HG02840 (cell line): ENCODE data around the gene VHLL.
"Not testable (repeated sequence)": the region's sequence is repeated elsewhere in the genome, so short reads cannot be mapped to it uniquely, and the experiment has no call there.

Experiments
- ATAC-seq: cut with Tn5 transposase; IDR thresholded peaks from one replicate; pipeline ENCODE4 v1.9.1; 2021; ENCODE audit warnings: mild to moderate bottlenecking, moderate library complexity, moderate number of reproducible peaks; ENCODE audit not compliant: unreplicated experiment, low FRiP score

The VHLL gene

DNA sequence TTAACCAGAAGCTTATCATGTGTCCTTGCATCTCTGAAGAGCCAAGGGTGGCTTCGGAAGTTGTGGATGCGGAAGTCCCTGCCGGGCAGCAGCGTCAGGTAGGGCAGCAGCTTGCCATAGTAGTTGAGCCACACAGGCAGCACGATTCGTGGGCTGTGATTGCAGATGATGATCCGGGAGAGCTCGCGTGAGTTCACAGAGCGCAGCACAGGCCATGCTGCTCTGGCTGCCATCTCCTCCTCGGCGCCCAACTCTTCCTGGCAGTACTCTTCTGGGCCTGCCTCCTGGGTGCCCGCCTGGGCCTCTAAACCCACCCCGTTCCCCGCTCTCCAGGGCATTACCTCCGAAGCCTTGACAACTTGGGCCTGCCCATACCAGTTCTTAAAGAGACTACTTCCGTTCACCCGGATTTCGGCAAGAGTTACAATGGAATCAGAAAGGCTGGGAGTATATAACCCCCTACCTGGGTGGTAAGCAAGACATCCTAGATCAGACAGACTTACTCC, at the start of gene VHLL:
Gene VHLL, minus strand, starts transcription at position 456 of the 506 bp plus-strand sequence. Its CDS starts 118 bp downstream, at position 338.
- no peak for ATAC-seq

DNA sequence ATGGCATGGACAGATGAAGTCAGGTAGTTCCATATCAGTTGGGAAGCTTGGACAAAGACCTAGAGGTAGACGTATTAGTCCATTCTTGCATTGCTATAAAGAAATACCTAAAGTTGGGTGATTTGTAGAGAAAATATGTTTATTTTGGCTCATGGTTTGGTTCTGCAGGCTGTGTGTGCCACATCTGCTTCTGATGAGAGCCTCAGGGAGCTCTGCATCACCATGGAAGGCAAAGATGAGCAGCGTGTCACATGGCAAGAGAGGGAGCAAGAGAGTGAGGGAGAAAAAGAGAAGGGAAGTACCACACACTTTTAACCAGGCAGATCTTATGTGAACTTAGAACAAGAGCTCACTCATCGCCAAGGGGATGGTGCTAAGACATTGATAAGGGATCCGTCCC, 48.2 kb upstream of the VHLL start:
- ATAC-seq = no peak

DNA sequence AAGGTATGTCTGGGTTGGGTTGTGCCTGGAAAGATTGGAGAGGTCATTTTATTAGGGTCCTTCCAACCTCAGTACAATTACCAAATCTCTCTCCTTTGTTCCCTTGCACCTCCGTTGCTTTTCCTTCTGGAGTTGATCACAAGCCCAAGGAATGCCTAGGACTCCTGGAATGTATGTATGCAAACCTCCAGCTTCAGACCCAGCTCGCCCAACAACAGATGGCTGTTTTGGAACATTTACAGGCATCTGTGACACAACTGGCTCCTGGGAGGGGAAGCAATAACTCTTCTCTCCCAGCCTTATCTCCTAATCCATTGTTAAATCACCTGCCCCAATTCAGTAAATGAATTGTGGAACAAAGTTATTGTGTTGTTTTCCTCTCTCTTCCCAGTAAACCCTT, 47.5 kb upstream of the VHLL start:
- ATAC-seq = no peak

DNA sequence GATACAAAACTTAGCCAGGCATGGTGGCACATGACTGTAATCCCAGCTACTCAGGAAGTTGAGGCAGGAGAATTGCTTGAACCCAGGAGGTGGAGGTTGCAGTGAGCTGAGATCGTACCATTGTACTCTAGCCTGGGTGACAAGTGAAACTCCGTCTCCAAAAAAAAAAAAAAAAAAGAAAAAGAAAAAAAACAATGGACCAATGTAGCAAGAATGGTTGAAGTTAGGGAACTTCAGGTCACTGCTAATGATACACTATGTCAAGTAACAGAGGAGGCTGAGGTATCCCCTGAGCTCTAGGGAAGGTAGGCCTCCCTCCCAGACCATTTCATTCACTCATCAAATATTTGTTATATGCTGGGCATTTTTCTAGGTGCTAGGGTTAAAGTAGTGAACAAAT, 46.9 kb upstream of the VHLL start:
- not testable (repeated sequence) for ATAC-seq

DNA sequence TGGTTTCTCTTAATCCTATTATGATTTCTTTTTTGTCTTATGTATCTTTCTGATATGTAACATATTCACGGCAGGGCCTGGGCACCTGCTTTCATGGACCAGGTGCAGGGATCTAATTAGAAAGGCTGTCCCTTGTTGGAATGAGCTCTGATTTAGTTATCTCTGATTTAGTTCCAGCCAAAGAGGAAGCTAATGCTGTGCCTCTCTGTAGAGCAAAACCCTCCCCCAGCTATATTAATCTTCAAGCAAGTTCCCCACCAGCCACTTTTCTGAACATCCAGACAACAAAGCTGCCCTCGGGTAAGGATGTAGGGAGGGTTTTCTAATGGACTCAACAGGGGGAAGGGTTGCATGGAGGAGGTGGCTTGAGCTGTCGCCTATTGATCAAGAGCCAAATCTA, 45.3 kb upstream of the VHLL start:
- no peak for ATAC-seq

DNA sequence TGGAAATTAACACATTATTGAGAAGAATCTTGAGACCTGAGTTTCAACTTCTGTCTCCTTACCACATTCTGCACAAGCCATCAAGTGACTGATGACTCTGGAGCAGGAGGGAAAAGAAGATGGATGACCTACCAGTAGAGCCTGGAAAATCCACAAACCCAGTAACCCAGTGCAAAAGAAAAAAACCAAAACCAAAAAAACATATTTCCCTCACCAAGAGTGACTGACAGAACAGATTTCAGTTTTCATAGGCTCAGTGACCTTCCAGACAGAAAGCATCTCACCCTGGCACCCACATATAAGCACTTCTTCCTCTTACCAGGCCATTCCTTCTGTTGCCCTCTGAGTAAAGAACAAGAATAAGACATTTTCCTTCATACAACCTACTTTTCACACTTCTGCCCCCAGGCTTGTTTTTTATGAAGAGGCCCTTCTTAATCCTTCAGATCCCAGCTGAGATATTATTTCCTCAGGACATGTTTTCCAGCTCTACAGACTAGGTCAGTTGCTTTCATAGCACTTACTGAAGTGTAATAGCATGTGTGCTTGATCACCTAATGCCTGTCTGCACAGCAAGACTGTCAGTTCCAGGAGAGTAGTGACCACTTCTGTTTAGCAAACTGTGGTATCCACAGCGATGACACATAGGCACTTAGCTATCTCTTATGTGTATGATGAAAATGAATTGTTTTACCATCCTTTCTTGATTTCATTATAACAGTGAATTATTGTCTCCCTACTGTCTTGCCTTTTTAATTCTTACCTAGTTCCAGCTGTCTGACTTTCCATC, 43.3 kb upstream of the VHLL start:
- no peak for ATAC-seq

DNA sequence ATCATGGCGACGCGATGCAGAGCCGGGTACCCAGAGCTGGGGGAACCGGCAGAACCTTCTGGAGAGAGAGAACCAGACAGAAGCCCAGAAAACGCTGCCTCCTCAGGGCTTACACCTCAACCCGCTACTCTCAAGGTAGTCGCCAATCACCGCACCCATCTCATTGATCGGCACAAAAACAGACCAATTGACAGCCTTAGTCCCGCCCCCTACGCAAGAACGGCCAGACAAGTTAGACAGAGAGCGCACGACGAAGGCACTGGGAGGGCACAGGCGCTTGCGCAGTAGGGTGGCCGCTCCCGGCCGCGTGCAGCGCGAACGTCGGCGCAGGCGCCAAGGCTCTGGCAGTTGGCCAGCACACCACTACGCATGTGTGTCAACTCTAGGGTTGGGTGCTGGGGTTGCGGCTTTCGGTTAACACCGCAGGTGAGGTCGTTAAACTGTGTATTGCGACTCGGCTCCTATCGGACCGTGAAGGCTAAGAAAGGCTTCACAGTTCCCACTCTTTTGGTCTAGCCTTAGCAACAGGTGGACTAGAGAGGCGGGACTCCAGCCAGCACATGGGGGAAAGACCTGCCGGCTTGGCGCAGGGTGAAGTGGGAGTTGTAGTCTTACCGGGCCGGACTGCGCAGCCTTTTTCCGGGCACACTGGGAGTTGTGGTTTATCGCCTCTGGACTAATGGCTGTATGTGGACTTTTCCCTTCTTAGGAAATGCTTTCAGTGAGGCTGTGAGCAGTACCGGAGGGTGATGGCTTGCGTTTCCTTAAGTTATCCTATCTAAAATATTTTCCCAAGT, 39.3 kb upstream of the VHLL start, which contains the start of the genes CCT3 and TSACC:
Gene CCT3, minus strand, starts transcription at position 113 of the 797 bp plus-strand sequence. Its CDS starts 108 bp downstream, at position 5.
Gene TSACC, plus strand, starts transcription at position 347 of the 797 bp plus-strand sequence. CDS start 1,232 bp downstream, outside the sequence.
- peak; percentile 89 for ATAC-seq

DNA sequence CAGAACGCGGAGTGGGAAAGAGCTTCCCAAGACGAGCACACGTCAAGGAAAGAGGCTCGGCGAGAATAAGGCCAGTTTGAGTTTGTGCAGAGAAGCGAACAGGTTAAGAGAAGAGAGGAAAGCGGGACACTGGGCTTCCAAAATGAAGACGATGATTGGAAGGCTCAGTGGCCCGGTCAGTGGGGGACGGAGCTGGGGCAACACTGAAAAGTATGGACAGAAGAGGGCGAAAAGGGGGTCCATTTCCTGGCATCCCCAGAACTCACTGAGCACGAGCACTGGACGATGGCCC, 38.7 kb upstream of the VHLL start:
- peak; percentile 3 for ATAC-seq

DNA sequence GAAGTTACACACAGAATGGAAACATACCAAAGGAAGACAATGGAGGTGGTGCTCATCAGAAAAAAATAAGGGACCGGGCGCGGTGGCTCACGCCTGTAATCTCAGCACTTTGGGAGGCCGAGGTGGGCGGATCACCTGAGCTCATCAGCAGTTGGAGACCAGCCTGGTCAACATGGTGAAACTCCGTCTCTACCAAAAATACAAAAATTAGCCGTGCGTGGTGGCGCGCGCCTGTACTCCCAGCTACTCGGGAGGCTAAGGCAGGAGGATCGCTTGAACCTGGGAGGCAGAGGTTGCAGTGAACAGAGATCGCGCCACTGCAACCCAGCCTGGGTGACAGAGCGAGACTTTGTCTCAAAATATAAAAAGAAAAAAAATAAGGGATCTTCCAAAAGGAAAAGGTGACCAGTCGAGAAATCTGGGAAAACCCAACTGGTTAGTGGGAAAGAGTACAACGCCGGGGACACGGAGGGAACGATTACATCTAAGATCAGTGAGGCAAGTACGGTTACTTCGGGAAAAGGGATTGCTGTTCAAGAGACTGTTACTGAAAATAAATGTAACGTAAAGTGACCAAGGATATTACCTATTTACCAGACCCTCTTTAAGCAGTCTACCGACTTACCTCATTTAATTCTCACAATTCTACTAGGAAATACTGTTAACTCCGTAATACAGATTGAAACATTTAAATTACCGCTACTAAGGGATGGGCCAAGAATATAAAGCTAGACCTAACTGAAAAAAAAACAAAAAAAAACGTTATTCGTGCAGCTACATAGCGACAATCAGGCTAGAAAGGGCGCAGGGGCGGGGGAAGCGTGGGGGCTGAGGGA, 38.2 kb upstream of the VHLL start:
- no peak for ATAC-seq

DNA sequence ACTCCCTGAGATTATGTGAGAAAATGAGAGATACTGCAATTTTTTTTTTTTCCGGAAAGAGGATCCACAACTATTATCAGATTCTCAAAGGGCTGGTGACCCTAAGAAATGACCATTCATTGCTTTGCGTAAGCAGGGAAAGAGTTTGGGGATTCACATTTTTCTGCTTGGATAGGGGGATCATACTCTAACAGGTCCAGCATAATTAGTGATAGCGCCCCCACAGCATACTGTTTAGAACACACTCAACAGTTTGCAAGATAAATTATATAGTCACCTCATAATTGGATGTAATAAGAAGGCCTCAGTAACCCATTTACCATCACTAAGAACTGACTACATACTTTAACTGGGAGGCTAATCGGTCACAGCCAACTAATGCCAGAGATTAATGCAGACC, 37.1 kb upstream of the VHLL start:
- ATAC-seq = no peak

DNA sequence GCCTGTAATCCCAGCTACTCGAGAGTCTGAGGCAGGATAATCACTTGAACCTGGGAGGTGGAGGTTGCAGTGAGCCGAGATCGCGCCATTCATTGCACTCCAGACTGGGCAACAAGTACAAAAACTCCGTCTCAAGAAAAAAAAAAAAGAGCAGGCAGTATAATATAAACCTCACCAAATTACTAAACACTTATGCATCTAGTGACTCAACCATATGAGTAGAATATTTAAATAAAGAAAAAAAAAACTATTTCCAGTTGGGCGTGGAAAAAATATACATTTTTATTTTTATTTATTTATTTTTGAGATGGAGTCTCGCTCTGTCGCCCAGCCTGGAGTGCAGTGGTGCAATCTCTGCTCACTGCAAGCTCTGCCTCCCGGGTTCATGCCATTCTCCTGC, 24.1 kb upstream of the VHLL start:
- ATAC-seq = not testable (repeated sequence)

DNA sequence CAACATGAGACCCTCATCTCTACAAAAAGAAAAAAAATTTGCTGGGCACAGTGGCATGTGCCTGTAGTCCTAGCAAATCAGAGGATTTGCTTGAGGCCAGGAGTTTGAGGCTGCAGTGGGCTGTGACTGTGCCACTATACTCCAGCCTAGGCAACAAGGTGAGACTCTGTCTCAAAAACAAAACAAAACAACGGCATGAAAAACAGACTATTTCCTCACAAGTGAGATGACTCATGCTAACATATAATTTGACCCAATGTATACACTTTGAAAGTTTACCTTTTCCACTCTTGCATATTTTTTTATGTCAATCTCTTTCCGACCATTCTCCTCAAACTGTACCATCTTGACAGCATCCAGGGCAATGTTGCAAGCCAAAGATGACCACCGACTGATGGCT, 21.5 kb upstream of the VHLL start:
- ATAC-seq = no peak

DNA sequence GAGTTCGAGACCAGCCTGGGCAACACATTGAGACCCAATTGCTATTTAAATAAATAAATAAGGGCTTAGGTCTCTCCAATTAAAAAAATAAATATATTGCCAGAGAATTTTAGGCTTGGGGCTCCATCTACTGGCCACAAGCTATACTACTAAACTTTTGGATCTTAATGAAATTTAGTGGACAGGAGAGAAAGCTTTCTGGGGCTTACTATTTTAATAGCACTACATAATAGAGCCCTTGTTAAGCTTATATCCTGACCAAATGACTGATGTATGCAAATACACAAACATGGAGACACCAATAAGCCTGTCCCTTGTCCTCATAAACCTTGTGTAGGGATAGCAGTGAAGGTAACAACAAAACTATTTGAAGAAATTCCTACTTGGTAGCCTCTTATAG, 20.6 kb upstream of the VHLL start:
- ATAC-seq = no peak

DNA sequence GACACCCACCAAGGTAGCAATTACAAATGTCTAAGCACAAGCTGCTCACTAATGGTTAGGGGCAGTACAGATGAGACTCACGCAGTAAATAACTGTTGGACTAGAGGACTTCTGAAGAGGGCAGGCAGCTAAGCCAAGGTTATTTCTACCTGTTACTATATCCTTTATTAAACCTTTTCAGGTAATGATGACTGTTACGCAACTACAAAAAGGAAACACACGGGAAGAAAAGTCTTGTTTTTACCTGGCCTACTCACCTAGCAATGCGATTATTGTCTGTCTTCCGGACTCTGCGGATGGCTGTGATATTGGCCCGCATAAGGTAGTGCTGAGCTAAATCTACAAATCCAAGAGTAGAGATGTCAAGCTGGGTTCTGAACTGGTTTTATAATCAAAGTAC, 17.8 kb upstream of the VHLL start:
- ATAC-seq = no peak

DNA sequence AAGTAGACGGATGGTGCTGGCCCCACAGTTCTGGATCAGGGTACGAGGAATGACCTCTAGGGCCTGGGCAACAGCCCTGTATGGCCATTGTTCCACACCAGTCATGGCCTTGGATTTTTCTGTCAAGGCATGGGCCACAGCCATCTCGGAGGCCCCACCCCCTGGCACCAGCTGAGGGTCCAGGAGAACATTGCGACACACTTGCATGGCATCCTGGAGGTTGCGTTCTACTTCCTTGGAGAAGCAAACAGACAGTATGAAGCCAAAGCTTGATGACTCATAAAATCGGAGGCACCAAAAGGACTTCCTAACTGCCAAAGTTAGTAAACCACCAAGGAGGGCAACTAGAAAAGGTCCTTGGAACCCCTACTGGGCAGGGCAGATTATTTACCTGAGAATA, 11.9 kb upstream of the VHLL start:
- no peak for ATAC-seq

DNA sequence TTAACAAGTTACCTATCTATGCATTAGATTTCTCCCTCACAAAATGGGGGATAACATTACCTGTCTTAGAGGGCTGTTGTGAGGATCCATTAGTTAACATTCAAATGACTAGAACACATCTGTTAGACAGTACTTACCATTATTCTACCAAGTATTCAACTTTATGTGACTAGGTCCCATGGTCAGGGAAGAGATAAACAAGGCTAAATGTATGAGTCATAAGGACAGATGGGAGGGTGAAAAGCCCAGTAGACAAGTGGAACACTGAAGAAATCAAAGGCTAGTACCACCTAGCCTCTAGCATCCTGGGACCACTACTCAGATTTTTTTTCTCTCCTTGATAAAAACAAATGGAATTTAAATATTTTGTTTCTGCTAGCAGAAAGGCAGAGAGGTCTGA, 9.0 kb upstream of the VHLL start:
- no peak for ATAC-seq

DNA sequence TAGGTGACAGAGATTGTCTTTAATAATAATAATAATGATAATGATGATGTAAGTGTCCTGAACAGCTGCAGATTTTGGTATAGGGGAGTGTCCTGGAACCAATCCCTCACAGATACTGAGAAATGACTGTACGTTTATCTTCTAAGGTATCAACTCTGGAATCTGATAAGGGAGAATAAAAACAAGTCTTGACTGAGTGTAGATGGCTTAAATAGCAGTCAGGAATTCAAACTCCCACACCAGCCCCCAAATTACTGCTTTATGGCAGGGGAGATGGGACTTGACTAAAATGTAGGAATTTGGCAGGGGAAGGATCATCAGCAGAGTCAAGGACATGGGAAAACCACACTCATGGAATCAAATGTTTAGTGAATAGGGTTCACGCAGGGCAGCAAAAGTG, 6.1 kb upstream of the VHLL start:
- ATAC-seq = no peak

DNA sequence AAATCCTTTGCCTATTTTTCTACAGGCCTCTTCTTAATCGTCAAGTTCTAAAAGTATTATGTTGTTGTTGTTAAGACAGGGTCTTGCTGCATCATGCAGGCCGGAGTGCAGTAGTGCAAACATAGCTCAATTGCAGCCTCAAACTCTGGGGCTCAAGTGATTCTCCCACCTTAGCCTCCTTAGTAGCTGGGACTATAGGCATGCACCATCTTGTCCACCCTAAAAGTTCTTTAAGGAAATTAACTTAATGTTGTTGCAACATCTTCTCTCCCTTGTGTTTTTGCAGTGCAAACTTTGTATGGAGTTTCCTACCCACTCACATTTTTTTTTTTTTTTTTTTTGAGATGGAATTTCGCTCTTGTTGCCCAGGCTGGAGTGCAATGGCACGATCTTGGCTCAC, 4.1 kb upstream of the VHLL start:
- ATAC-seq = no peak

DNA sequence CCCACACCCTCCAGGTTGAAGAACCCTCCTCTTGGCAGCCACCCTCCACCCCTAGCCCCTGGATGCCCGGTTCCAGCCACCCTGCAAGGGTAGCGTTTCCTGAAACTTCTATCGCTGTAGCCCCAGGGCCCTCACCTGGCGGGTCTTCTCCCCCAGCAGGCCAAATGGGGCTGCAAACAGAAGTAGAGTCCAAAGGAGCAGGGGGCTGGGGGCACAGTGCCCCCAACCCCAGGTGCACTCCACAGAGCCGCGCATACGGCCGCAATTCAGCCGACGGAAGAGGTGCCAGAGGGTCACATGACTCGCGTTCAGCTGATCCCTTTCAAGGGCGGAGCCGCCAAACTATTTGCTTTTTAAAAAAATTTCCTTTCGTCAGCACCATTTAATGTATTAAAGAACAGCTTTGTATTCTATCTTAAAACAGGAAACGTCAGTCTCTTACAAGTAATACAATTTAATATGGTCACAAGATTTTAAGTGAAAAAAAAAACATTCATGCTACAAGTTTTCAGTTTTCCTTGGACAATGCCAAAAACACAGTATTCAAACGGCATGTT, 3.6 kb downstream of the VHLL start, which contains the start of gene GLMP:
Gene GLMP, minus strand, starts transcription at position 289 of the 557 bp plus-strand sequence. Its CDS starts 34 bp downstream, at position 255.
- no peak for ATAC-seq

DNA sequence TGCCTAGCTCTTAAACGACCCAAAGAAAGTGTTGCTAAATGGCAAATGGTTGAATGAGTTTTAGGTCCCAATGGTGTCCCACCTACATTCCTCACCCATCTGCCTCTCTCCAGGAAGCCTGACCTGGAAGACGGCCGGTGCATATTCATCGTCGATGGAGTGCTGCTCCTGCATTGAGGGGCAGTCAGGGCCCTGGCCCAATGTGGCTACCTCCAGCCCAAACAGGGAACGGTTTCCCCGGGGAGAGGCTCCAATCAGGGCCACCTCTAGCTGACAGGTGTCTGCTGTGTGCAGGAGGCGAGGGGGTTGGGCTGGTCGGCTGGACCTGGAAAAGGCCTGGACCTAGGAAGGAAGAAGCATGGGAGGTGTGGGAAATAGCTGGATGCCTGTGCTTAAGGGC, 5.2 kb downstream of the VHLL start:
- ATAC-seq = no peak
